SK-N-DZ (cell line): Measurements from ENCODE around the gene TMED5.

Source experiments
- DNase-seq: peaks from one replicate; pipeline ENCODE4 v3.0.0-alpha.2; 2015; ENCODE audit warnings: low spot score
- small RNA-seq, 2 experiments: library from RNA; depleted of rRNA; stranded (forward); fragments of <200 nt; gene quantifications; one replicate each; pipeline ENCODE3, GENCODE V24; 2014

TMED5 gene

DNA sequence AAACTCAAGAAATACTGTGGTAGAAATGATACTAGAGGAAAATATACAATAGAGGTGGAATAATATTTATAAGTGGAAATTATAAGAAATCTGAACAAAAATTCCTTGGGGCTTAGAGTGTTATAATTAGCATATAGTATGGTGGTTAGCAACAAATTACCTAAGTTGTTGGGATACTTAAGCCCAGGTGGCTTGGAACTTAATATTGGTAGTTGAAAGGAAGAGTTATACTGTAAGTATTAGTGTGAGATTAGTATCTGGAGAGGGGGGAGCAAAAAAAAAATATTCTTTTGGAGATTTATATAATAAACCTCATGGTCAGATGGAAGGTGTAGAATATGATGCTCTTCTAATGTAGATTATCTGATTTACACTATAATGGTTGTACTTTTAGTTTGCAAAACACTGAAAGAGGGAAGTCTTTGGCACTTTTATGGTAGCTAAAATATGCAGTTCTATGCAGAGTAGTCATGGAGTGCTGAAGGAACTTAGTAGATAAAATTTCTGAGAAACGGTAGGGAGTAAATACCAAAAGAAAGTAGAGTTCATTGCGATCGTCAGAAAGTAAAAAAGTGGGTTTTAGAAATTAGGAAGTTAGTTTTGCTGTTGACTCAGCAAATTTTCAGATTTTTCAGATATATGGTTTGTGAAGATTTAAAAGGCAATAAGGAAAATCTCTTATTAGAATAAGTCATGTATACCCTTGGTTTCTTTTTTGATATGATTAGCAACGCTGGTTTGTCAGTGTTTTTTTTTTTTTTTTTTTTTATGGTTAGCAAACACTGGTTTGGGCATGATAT, 55.5 kb downstream of the TMED5 start:
- no peak for DNase-seq

DNA sequence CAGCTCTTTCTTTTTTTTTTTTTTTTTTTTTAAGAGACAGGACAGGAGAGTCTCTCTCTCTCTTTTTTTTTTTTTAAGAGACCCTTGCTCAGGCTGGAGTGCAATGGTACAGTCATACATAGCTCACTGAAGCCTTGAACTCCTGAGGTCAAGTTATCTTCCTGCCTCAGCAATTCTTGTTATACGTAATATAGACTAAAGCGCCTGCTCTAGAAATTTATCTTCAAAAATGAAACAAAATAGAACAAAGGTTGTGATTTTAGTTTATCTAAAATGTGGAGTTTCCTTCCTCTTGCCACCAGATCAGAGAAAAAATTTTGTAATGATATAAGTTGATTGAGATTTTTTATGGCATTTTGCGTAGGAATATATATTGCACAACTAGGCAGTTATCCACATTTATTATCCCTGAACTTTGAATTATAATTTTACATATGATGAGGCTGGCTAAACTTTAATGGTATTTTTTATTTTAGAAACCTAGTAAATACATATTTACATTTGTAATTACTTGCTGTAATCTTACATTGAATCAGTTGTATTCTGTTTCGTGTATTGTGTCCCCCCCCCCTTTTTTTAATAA, 56.9 kb downstream of the TMED5 start:
- no peak for DNase-seq

DNA sequence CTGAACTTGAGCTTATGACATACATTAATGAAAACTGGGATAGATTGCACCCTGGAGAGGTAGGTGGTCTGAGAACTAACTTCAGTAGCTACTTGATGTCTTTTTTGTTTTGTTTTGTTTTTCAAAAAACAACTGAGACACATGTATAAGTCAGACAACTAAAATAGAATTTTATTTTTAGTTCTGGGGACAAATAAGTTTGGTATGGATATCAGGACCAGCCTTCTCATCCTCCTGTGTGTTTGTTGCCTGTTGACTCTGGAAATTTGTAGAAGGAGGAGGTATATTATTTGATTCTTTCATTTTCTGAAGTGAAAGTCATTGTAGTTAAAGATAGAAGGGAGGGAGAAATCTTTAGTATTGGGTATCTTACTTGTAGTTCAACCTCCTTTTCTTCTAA, 59.6 kb downstream of the TMED5 start:
- DNase-seq: no peak

DNA sequence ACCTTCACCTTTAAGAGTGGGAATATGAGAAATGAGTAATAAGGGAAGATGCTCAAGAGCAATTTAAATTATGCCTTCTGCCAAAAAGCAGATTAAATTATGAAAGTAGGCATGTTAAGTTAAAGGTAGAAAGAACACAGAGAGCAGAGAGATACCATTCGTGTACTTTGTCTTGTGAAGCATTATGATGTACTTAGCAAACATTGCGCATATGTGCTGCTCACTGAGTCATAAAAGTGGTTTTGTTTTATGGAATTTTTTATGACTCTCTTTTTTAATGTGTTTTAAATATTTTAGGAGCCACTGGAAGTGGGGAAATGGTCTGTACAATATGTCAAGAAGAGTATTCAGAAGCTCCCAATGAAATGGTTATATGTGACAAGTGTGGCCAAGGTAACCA, 65.8 kb downstream of the TMED5 start:
- no peak for DNase-seq

DNA sequence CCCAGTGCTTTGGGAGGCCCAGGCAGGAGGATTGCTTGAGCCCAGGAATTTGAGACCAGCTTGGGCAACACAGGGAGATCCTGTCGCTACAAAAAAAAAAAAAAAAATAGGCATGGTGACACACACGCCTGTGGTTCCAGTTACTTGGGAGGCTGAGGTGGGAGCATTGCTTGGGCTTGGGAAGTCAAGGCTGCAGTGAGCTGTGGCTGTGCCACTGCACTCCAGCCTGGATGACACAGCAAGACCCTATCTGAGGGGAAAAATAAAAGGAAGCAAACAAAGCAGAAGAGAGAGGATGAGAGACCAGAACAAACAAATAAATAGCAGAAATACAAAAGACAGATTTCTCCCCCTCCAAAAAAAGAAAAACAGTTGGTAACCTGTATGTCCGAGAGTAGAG, 67.1 kb downstream of the TMED5 start:
- no peak for DNase-seq

DNA sequence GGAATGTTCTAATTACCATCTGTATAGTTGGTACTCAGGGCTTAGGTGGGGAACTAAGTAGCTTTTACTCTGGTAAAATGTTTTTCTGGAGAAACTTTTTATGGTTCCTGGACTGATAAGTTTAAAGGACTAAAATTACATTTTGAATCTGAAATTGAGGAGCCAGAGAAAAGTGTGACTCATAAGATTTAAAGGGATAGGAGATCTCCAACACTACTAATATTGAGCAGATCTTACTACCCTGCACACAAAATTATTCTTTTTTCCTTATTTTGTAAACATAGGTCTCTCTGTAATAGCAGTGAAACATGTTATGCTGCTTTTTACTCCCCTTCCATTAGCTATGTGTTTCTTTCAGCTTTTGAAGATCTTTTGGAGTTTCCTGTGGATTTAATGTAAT, 68.7 kb downstream of the TMED5 start:
- no peak for DNase-seq

DNA sequence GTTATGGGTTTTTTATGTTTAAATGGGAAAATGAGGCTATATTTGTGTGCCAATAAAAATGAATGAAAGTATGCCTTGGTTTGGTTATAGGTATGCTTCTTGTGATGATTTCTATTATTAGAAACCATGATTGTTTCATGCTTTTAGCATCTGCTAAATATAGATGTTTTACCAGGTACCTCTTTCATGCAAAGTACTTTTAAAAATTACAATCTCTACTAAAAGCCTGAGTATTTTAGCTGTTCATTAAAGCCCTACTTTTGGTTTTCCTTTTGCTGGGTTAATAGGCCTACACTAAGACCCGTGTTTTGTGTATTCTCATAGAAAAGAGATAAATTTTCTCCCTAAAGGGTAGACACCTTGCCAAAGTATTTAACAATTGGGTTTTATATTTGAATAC, 69.1 kb downstream of the TMED5 start:
- DNase-seq: no peak

DNA sequence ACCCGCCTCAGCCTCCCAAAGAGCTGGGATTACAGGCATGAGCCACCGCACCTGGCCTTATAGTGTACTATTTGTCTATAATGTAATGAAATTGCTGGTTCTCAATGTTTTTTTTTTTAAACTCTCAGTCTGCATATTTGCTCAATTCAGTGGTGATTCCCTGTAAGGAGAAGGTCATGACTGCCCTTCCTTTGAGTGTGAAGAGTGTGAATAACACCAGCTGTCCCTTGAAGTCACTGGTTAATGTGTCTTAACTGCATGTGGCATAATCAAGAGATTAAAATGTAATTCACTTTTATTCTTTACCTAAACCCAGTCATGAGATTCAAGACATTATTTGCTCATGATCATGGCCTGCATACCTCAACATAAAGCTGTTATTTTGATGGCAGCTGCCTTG, 70.6 kb downstream of the TMED5 start:
- no peak for DNase-seq

DNA sequence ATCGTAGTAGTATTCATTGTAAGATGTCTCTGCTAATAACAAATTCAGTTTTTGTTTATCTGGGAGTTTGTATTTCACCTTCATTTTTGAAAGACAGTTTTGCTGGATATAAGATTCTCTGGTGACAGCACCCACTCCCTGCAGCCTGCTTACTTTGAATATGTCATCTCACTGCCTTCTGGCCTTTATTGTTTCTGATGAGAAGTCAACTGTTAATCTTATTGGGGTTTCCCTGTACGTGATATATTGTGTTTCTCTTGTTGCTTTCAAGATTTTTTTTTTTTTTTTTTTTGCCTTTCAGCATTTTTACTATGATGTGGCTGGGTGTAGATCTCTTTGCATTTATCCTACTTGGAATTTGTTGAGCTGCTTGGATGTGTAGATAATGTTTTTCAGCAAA, 71.9 kb downstream of the TMED5 start:
- no peak for DNase-seq

DNA sequence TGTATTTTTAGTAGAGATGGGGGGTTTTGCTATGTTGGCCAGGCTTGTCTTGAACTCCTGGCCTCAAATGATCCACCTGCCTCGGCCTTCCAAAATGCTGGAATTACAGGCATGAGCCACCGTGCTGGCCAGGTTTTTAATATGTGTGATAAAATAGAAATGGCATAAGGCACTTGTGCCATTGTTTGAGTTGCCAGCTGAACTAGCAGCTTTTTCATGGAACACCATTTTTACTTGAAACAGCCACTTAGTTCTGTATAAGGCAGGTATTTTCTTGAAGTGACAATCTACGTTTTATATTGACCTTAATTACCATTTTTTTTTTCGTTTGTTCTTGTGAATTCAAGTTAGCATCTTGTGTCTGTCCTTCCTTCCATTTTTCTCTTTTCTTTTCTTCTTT, 72.8 kb downstream of the TMED5 start:
- DNase-seq: no peak

DNA sequence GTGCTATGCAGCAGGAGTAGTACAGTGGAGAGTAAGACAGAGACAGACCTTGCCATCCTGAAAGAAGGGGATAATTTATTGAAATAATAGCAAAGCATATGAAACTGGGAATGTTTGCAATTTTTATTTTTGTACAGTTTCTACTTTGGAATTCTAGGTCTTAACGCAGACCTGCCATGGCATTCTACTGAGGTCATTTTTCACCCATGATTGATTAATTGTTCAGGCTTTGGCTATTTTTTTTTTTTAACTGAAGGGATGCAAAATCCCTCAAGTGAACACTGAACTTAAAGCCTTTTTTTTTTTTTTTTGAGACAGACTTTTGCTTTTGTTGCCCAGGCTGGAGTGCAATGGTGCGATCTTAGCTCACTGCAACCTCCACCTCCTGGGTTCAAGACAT, 74.0 kb downstream of the TMED5 start:
- no peak for DNase-seq

DNA sequence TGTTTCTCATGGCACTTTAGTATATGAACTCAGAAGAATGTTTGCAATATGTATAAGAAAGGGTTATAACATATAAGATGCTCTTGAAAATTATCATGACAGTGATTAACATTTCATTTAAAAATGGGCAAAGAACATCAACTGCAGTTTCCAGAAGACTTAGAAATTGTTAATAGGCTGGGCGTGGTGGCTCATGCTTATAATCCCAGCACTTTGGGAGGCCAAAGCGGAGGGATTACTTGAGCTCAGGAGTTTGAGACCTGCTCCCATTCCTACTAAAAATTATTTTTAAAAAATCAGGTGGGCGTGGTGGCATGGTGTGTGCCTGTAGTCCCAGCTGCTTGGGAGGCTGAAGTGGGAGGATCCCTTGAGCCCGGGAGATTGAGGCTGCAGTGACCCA, 78.1 kb downstream of the TMED5 start:
- DNase-seq: no peak

Small RNAs within 50 kb of the gene (small RNA-seq; reads per million reads assigned to genes)
- gene AC126124.1: 0 reads per million in 2 experiments
